DMS53 treated with DMSO at 0.1 percent for 48 hours (cell line): ENCODE measurements around the gene CRTC1.

Experiments
- DNase-seq: peaks from one replicate; lab custom pipeline; 2025; ENCODE audit not compliant: unreplicated experiment; lab: John Stamatoyannopoulos, UW

Gene CRTC1

GRCh38 chr19:18765224-18765623, 81.7 kb downstream of the CRTC1 start:
- DNase-seq: peak; percentile 64

- DNase-seq: no peak
These were observed 84.7 kb downstream of the CRTC1 start for GRCh38 chr19:18768046-18768771.

DNA sequence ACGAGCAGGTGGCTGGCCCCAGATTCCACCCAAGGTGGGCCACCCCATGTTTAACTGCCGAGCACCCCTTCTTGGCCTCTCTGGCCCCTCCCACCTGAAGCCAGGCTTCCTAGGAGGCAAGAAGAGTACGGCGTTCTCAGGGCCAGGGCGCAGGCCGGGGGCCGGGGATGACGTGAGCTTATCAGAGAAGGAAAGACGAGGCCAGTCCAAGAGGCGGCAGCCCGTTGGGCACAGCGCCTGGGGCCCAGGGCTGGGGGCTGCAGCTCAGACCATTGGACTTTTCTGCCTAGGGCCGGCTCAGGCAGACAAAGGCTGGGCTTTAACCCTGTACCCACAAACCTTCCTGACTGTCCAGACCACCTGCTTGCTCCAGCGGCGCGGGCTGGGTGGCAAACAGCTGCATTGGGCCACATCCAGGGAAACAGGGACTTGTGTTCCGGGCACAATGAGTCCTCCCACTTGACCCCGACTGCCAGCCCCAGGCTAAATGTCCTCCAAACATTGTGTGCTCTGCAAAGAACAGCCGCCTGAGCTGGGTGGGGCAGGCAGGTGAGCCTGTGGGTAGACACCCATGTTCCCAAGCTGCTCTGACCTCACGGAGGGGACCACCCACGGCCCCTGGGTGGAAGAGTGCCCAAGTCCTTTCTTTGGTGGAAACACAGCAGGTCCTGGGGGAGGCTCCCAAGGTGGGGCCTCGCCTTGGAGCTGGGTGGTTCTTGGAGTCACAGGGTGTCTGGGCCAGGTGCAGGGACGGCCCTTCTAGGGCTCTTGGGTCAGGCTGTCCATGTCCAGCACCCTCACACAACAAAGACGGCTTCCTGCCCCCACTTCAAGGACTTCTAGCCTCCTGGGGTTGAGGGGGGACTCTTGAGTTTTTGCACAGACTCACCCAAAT, 85.8 kb downstream of the CRTC1 start:
- DNase-seq: no peak

DNA sequence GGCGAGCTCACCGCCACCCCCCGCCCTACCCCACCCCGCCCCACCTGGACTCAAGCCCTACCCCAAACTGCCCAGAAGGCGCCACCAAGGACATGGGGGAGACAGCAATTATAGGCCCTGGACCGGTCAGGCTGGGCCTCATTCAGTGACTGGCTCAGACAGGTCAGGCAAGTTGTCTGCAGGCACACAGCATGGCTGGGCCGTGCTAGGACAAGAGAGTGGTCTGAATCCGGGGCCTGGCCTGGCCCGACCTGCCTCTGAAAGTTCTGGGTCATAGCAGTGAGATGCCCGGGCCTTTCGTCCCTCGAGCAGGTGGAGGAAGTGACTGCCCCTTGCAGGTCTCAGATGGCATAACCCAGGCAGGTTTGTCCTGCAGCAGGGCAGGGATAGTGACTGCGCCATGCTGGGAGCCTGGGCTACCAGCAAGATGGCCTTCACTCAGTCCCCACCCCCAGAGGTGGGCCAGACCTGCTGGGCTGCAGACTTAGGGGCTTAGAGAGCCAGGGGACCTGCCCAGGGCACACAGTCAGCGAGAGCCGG, 86.6 kb downstream of the CRTC1 start:
- no peak for DNase-seq

GRCh38 chr19:18770663-18771327, 87.3 kb downstream of the CRTC1 start:
- DNase-seq: no peak

DNA sequence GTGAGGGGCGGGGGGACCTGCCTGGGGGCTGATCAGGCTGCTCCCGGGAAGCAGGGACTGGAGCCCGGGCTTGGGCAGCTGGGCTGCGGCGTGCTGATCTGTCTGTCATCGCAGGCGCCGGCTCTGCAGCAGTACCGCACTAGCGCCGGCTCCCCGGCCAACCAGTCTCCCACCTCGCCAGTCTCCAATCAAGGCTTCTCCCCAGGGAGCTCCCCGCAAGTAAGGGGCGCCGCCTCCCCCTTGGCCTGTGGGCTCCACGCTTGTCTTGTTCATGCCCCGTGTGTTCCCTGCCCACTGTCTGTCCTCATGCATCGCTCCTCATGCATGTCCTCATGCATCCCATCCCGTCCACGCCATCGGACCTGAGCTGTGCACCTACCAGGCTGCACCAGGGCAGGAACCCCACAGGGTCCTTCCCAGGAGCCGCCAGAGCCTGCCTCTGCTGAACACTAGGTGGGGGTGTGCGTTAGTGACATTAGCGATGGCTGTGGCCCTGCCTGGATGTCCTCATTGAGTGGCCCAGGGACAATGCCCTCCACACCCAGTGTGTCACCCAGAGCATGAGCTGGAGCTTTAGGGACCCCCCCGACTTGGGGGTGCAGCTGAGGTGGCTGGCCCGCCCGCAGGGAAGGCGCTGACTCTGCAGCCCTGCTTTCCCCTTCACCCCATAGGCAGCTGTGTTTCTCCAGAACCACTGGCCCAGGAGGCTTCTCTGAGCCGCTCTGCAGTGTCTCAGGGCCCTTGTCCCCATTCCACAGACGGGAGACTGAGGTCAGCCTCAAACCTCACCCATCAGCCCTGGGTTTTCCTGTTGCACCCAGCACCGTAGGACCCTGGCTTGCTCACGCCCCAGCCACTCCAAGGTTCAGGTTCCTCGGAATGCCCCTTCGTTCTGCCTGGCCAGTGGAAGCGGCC, 88.1 kb downstream of the CRTC1 start:
- DNase-seq: no peak

DNA sequence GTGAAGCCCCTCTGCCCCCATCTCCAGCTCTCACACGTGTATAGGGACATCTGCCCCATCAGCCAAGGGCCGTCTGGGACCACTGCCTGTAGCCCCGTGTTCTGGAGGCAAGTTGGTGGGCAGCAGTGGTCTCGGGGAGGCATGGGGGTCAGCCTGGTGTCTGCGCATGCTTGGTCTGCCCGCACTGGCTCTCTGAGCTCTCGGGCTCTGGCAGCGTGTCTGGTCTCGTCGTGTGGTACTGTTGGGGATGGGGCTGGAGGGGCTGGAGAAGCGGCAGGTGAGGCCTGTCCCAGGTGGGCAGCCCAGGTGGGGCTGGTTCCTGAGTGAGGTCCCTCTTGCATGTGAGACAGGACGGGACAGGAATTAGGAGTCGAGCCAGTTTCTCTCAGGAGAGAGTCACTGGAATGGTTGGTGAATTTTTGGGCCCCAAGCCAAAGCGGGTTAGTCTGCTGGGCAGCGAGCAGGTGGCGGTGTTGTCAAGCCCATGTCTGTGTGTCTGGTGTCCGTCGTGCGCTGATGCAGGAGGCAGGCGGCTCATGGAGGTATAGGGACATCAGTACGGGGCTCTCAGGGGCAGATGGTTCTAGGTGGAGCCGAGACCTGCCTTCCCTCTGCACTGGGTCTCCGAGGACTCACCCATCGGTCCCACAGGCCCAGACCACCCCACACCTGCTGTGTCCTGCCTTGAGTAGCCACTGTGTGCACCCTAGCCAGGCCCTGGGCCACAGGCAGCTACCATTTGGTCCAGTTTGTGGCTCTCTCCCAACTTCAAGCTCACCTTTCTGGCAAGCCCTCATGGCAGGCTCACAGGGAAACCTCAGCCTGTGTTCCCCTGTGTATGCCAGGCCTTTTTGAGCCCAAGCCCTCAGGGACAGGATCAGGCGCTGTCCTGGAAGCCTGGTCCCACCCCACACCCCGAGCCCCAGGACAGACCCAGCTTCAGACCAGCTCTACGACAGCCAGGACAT, 89.4 kb downstream of the CRTC1 start:
- no peak for DNase-seq

GRCh38 chr19:18773682-18774081, 90.2 kb downstream of the CRTC1 start:
- no peak for DNase-seq

- no peak for DNase-seq
These were observed 90.6 kb downstream of the CRTC1 start for GRCh38 chr19:18774107-18774506.

- no peak for DNase-seq
These were observed 91.4 kb downstream of the CRTC1 start for GRCh38 chr19:18774782-18775444.

GRCh38 chr19:18775586-18776287, 92.3 kb downstream of the CRTC1 start:
- DNase-seq: no peak

DNA sequence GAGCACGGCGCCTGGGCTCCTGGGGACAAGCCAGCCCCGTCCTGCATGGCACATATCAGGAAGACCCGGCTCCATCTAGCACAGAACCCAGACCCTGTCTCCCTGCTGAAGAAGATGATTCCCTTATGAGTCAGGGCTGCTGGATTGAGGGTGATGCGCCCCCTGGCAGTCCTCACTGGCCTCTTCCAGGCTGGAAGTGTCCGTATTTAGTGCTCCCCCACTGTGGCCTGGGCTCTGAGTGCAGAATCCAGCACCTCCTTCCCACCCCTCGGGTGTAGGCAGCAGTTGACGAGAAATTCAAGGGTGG, 92.8 kb downstream of the CRTC1 start:
- no peak for DNase-seq

GRCh38 chr19:18776736-18777135, 93.3 kb downstream of the CRTC1 start:
- DNase-seq: no peak

GRCh38 chr19:18777301-18778075, 94.0 kb downstream of the CRTC1 start:
- DNase-seq: no peak

- DNase-seq: no peak
These were observed 94.6 kb downstream of the CRTC1 start for GRCh38 chr19:18778076-18778389.

DNA sequence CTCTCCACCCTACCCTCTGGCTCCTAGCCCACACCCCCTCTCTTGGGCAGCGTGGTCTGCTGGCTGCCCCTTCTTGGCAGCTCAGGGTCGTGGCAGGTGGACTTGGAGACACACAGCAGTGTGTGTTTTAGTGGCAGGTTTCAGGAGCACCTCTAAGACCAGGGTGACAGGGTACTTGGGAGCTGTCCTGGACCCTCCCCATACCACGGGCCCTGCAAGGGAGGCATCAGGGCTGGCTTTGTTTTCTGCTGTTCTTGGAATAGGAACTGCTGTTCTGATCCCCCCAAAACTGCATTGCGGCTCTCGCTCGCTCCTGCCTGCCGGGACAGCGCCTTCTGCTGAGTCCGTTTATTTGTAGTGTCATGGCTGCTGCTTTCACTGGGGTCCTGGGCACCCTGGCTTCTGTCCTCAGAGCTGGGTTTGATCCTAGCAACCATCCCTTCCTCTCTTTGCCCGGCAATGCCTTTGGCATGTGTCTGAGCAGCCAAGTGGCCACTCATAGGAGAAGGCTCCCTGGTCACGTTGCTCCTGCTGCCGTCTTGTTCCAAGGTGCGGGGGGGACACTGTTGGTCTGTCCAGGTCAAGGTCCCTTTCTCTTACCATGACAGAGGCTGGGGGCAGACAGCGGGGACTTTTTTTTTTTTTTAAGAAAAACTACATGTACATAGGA, 95.5 kb downstream of the CRTC1 start:
- DNase-seq: no peak

GRCh38 chr19:18780081-18780480, 96.6 kb downstream of the CRTC1 start:
- DNase-seq: no peak
